Measurements from ENCODE around the gene KATNBL1. TPM values are rescaled to one million over a fixed set of nuclear protein-coding genes. Genes with fewer than 3 reads are reported as not detected.
A peak's percentile ranks its signal among the peaks of the same experiment; 100 is the strongest.

KATNBL1 gene, protein sequence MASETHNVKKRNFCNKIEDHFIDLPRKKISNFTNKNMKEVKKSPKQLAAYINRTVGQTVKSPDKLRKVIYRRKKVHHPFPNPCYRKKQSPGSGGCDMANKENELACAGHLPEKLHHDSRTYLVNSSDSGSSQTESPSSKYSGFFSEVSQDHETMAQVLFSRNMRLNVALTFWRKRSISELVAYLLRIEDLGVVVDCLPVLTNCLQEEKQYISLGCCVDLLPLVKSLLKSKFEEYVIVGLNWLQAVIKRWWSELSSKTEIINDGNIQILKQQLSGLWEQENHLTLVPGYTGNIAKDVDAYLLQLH
- total RNA-seq: 25.5 and 26.0 TPM in 2 replicates

DNA sequence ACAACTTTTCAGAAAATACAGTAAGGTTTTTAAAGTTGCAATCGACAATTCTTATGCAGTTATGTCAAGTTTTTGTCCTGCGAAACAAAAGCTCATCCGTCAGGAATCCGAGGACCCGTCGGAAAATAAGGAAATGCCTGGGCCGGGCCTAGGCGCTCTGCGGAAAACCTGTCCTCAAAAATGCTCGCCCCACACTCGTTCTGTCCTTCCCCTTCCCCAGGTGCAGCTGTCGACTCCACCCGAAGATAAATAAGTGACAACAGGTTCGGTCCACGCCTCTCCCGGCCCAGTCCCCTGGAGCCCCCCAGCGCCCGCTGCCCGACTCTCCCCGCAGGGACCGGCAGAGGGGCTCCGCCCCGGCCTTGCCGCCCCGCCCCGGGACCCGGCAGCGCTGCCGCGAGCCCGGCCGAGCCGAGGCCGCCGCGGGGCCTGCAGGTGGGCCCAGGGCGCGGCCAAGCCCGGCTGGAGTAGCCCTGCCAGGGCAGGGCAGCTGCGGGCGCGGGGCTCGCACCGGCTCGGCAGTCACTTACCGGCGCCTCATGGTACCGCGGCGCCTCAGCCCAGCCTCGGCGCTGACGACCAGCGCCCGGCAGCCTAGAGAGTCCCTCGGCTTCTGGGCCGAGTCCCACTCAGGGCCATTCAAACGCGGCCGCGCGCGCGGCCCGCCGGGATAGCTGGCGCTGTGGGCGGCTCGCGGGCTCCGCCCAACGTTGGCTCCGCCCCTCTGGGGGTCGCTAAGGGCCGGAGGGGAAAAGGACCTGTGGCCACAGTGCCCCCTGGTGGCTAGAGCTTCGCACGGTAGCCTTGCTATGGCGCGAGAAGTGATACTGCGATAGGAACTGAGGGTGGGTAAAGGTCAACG, at the start of gene KATNBL1:
Gene KATNBL1 (minus strand): TSS at position 676 of the 862 bp plus-strand sequence. CDS start 46,420 bp downstream, outside the sequence.
- peak; percentile 86 to 93 for DNase-seq (ENCODE audit: low read depth in 2 of 2)

- no peak for DNase-seq (ENCODE audit: low read depth in 2 of 2)
These were observed 49.7 kb upstream of the KATNBL1 start for GRCh38 chr15:34259566-34259965.

DNA sequence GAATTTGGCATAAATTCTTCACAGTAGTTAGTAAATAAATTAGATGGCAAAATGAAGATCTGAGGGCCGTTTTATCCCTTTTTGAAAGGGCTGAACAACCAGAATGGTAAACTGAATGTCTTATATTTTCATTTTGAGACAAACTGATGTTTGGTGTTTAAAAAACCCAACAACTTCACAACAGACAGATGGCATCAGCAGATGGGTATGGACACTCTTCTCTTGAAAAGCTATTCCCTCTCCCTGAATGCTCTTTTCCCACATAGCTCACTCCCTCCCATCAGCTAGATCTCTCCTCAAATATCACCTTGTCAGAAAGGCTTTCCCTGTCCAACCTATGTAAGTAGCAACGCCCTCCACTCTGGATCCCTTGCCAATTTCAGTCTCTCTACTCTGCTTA, 48.3 kb upstream of the KATNBL1 start:
- DNase-seq (ENCODE audit: low read depth in 2 of 2): no peak

- no peak for DNase-seq (ENCODE audit: low read depth in 2 of 2)
These were observed 42.6 kb upstream of the KATNBL1 start for GRCh38 chr15:34252545-34252944.

DNA sequence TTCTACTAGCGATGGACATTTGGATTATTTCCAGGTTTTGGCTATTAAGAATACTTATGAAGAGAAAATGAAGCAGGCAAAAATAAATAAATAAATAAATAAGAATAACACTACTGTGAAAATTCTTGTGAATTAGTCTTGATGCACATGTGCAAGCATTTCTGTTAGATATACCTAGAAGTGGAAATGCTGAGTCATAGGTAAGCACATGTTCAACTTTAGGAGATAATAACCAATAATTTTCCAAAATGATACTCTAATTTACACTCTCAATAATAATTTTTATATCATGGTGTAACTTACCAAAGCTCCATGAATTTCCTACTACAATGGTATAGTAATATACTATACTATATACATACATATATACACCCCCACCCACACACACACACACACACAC, 38.3 kb upstream of the KATNBL1 start:
- DNase-seq (ENCODE audit: low read depth in 2 of 2): no peak

- no peak for DNase-seq (ENCODE audit: low read depth in 2 of 2)
These were observed 36.5 kb upstream of the KATNBL1 start for GRCh38 chr15:34246276-34246976.

GRCh38 chr15:34243226-34243625, 33.3 kb upstream of the KATNBL1 start:
- DNase-seq (ENCODE audit: low read depth in 2 of 2): peak in 1 of 2 donors; percentile 70

GRCh38 chr15:34242331-34242710, 32.4 kb upstream of the KATNBL1 start:
- no peak for DNase-seq (ENCODE audit: low read depth in 2 of 2)

GRCh38 chr15:34241376-34242330, 31.8 kb upstream of the KATNBL1 start:
- DNase-seq (ENCODE audit: low read depth in 2 of 2): peak; percentile 64 to 69

DNA sequence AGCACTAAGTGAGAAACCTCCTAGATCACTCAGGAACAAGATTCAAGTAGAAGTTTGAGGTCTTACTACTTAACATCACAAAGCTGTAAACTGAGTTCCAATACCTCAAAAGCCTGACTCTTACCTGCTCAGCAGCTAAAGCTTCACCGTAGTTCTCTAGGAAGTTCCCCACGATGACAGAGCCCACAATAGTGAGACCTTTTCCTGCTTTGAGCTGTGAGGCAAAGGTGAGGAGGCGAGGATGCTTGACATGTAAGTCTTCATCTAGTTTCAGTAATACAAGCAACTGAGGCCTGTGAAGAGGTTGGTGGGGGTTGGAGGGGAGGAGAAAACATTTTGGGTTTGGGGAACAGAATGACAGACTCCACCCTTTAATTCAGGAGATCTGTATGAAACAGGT, 30.6 kb upstream of the KATNBL1 start:
- DNase-seq (ENCODE audit: low read depth in 2 of 2): no peak

- peak; percentile 27 to 87 for DNase-seq (ENCODE audit: low read depth in 2 of 2)
These were observed 29.4 kb upstream of the KATNBL1 start for GRCh38 chr15:34239151-34239808.

DNA sequence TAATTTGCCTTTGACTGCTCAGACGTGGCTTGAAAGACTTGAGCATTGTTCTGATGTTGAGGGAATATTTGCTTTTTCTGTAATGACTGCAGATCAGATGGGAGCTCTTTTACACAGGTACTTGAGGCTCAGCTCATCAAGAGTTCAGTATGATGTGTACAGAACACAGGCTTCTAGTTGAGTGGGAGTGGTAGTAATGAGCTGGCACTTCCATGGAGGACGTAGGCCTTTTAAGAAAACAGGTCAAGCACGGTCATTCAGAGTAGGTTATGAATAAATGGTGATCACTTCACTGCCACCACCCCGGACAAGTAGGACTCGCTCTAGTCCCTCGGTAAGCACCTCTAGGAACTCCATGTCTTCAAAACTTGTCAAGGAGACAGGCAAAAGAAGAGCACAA, 23.7 kb upstream of the KATNBL1 start:
- no peak for DNase-seq (ENCODE audit: low read depth in 2 of 2)

- peak in 1 of 2 donors; percentile 5 for DNase-seq (ENCODE audit: low read depth in 2 of 2)
These were observed 14.2 kb upstream of the KATNBL1 start for GRCh38 chr15:34223904-34224596.

DNA sequence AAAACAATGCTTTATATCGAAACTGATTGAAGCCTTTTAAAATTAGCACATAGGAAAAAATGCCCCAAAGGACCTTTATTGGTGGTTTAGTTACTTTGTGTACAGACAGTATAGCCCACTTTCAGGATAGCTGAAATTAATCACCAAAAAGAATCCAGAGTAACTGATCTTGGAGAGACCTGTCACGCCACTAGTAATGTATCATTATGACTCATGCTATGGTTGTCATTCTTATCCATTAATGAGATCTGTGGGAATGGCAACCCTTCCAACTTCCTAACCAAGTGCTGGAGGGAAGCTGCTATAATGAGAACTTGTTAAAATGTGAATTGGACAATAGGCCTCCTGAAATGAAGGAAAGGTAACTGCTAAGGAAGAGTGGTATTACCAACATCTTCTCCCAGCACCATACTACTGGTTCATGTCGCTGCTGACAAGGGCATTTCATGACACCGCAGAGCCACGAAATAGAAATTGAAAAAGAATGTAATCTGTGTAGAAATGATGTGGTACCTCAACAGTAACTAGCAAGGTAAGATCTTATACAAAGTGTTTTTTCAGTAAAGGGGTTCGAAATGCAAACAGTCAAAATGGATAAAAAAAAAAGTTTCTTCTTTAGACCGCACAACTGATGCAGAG, 7.8 kb upstream of the KATNBL1 start:
- DNase-seq (ENCODE audit: low read depth in 2 of 2): peak in 1 of 2 donors; percentile 28

DNA sequence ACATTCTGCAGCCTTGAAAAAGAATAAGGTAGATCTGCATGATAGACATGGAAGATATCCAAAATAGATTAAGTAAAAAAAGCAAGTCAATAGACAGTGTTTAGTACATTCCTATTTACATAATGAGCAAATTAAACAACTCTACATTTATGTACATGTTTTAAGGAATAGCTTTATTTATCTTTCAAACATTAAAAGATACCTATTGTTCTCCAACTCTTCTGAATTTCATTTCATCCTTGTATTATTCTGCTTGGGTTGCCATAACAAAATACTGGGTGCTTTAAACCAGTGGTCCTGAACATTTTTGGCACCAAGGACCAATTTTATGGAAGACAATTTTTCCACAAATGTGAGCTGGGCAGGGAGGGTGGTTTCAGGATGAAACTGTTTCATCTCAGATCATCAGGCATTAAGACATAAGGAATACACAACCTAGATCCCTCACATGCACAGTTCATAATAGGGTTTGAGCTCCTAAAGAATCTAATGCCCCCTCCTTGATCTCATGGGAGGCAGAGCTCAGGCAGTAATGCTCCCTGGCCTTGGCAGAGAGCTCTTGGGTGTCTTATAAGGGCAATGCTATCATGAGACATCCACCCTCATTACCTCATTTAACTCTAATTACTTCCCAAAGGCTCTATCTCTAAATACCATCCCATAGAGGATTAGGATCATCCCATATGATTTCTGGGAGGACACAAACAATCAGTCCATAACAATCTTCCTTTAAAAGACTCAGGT, 6.8 kb upstream of the KATNBL1 start:
- DNase-seq (ENCODE audit: low read depth in 2 of 2): no peak

- no peak for DNase-seq (ENCODE audit: low read depth in 2 of 2)
These were observed 4.2 kb upstream of the KATNBL1 start for GRCh38 chr15:34214135-34214534.

GRCh38 chr15:34213690-34214089, 3.8 kb upstream of the KATNBL1 start:
- DNase-seq (ENCODE audit: low read depth in 2 of 2): no peak

- no peak for DNase-seq (ENCODE audit: low read depth in 2 of 2)
These were observed 3.9 kb downstream of the KATNBL1 start for GRCh38 chr15:34206011-34206410.

GRCh38 chr15:34203936-34204335, 6.0 kb downstream of the KATNBL1 start:
- DNase-seq (ENCODE audit: low read depth in 2 of 2): no peak

All from dermis microvascular lymphatic vessel endothelial cell (primary cell).